HG02852 (cell line): Measurements from ENCODE around the gene GLB1L3.

ENCODE experiments used
- ATAC-seq: cut with Tn5 transposase; IDR thresholded peaks from one replicate; pipeline ENCODE4 v1.9.1; 2021; ENCODE audit warnings: mild to moderate bottlenecking, moderate library complexity; ENCODE audit not compliant: unreplicated experiment

Gene GLB1L3

GRCh38 chr11:134358856-134359490 is 82.8 kb downstream of the GLB1L3 start:
- no peak for ATAC-seq

GRCh38 chr11:134359646-134360045 is 83.5 kb downstream of the GLB1L3 start:
- ATAC-seq: no peak

- ATAC-seq: peak; percentile 76
Observed at GRCh38 chr11:134360050-134360835, 84.1 kb downstream of the GLB1L3 start.

- ATAC-seq: no peak
Observed at GRCh38 chr11:134361661-134362060, 85.5 kb downstream of the GLB1L3 start.

GRCh38 chr11:134362192-134362901 is 86.2 kb downstream of the GLB1L3 start:
- no peak for ATAC-seq

GRCh38 chr11:134363161-134363560 is 87.0 kb downstream of the GLB1L3 start:
- no peak for ATAC-seq

- no peak for ATAC-seq
Observed at GRCh38 chr11:134363592-134363991, 87.4 kb downstream of the GLB1L3 start.

GRCh38 chr11:134364261-134364660 is 88.1 kb downstream of the GLB1L3 start:
- ATAC-seq: no peak

GRCh38 chr11:134365011-134365925 is 89.1 kb downstream of the GLB1L3 start:
- no peak for ATAC-seq

GRCh38 chr11:134366254-134366653 is 90.1 kb downstream of the GLB1L3 start:
- no peak for ATAC-seq

GRCh38 chr11:134367781-134368180 is 91.6 kb downstream of the GLB1L3 start:
- no peak for ATAC-seq
